ENCODE data around the gene CACNA1B. TPM values are rescaled to one million over a fixed set of nuclear protein-coding genes. Genes with fewer than 3 reads are reported as not detected.

CACNA1B gene
- total RNA-seq, 5 donors from 2014 or later (not counting 1 experiment from before 2014, with no cell fraction given) = 0.03 to 0.09 (median 0.03) TPM; not detected in 2

- Mint-ChIP-seq H3K9me3 (no peaks in the 10 kb centered on the region), H3K4me3 (no peak overlapping the region), H3K27ac (no peak overlapping the region), H3K4me1 (no peaks in the 10 kb centered on the region), H3K36me3 (no peaks in the 10 kb centered on the region), H3K27me3 (peaks cover 4 to 20% of the 10 kb centered on the region in 2 donors)
- no peaks in the 10 kb centered on the region for H3K4me1 ChIP-seq (ENCODE audit: control insufficient read depth in 1 of 2, extremely low read depth in 1 of 2, insufficient read depth in 2 of 2, low read length in 2 of 2)
- H3K27me3 ChIP-seq (replicated peaks in 1 of 2; ENCODE audit: control insufficient read depth in 2 of 2, extremely low read depth in 1 of 2, insufficient read depth in 2 of 2, low read length in 1 of 2) = peaks cover 0 to 62% of the 10 kb centered on the region in 2 experiments
- DNase-seq = peak in 1 of 35 experiments; percentile 18
- 77% methylated on average over 14 of the region's 14 CpGs for WGBS (ENCODE audit: insufficient coverage)
- no peak overlapping the region for H3K27ac ChIP-seq (ENCODE audit: low read length)
- ChIA-PET POLR2A (no interaction called here), CTCF (no interaction called here)
- H3K36me3 ChIP-seq (ENCODE audit: control insufficient read depth in 2 of 2, extremely low read depth in 1 of 2, insufficient read depth in 1 of 2, low read length in 1 of 2) = no peaks in the 10 kb centered on the region
- H3K4me3 ChIP-seq (ENCODE audit: control insufficient read depth in 1 of 2, extremely low read depth in 1 of 2, low read length in 1 of 2) = no peak overlapping the region
- no peak for ATAC-seq (replicated peaks in 1 of 4)
- H3K9me3 ChIP-seq = no peaks in the 10 kb centered on the region
Observed at GRCh38 chr9:138117101-138117750, 239.6 kb downstream of the CACNA1B start.

GRCh38 chr9:138117836-138118235 lies 240.3 kb downstream of the CACNA1B start:
- no peak overlapping the region for H3K27ac ChIP-seq (ENCODE audit: low read length)

GRCh38 chr9:138118601-138119071 lies 241.1 kb downstream of the CACNA1B start:
- WGBS (ENCODE audit: insufficient coverage) = 90% methylated on average over 14 of the region's 14 CpGs
- H3K4me3 Mint-ChIP-seq = no peak overlapping the region
- DNase-seq = peak in 1 of 35 experiments; percentile 22
- H3K27ac Mint-ChIP-seq = no peak overlapping the region
- Histone ChIP-seq H3K4me1 (ENCODE audit: control insufficient read depth in 1 of 2, extremely low read depth in 1 of 2, insufficient read depth in 2 of 2, low read length in 2 of 2) (no peaks in the 10 kb centered on the region), H3K36me3 (ENCODE audit: control insufficient read depth in 2 of 2, extremely low read depth in 1 of 2, insufficient read depth in 1 of 2, low read length in 1 of 2) (no peaks in the 10 kb centered on the region), H3K4me3 (ENCODE audit: control insufficient read depth in 1 of 2, extremely low read depth in 1 of 2, low read length in 1 of 2) (no peak overlapping the region), H3K9me3 (no peaks in the 10 kb centered on the region), H3K27ac (ENCODE audit: low read length) (no peak overlapping the region), H3K27me3 (replicated peaks in 1 of 2; ENCODE audit: control insufficient read depth in 2 of 2, extremely low read depth in 1 of 2, insufficient read depth in 2 of 2, low read length in 1 of 2) (peaks cover 0 to 70% of the 10 kb centered on the region in 2 experiments)
- ChIA-PET POLR2A (no interaction called here), CTCF (no interaction called here)
- H3K4me1 Mint-ChIP-seq = no peaks in the 10 kb centered on the region
- no peaks in the 10 kb centered on the region for H3K9me3 Mint-ChIP-seq
- peaks cover 4 to 20% of the 10 kb centered on the region in 2 donors for H3K27me3 Mint-ChIP-seq
- no peaks in the 10 kb centered on the region for H3K36me3 Mint-ChIP-seq
- no peak for ATAC-seq (replicated peaks in 1 of 4)

More at GRCh38 chr9:138117836-138118235, 240.3 kb downstream of the CACNA1B start:
- no peaks in the 10 kb centered on the region for H3K9me3 Mint-ChIP-seq
- POLR2A ChIA-PET = no interaction called here
- no peaks in the 10 kb centered on the region for H3K4me1 ChIP-seq (ENCODE audit: control insufficient read depth in 1 of 2, extremely low read depth in 1 of 2, insufficient read depth in 2 of 2, low read length in 2 of 2)
- H3K36me3 Mint-ChIP-seq = no peaks in the 10 kb centered on the region
- no peak overlapping the region for H3K27ac Mint-ChIP-seq
- WGBS (ENCODE audit: insufficient coverage) = 35% methylated on average over 4 of the region's 6 CpGs
- DNase-seq = no peak
- ATAC-seq (replicated peaks in 1 of 4) = no peak
- H3K36me3 ChIP-seq (ENCODE audit: control insufficient read depth in 2 of 2, extremely low read depth in 1 of 2, insufficient read depth in 1 of 2, low read length in 1 of 2) = no peaks in the 10 kb centered on the region
- H3K4me3 ChIP-seq (ENCODE audit: control insufficient read depth in 1 of 2, extremely low read depth in 1 of 2, low read length in 1 of 2) = no peak overlapping the region
- no peaks in the 10 kb centered on the region for H3K4me1 Mint-ChIP-seq
- H3K9me3 ChIP-seq = no peaks in the 10 kb centered on the region
- CTCF ChIA-PET = no interaction called here
- no peak overlapping the region for H3K4me3 Mint-ChIP-seq
- peaks cover 0 to 66% of the 10 kb centered on the region in 2 experiments for H3K27me3 ChIP-seq (replicated peaks in 1 of 2; ENCODE audit: control insufficient read depth in 2 of 2, extremely low read depth in 1 of 2, insufficient read depth in 2 of 2, low read length in 1 of 2)
- peaks cover 4 to 20% of the 10 kb centered on the region in 2 donors for H3K27me3 Mint-ChIP-seq

GRCh38 chr9:138119202-138120027 lies 241.8 kb downstream of the CACNA1B start:
- H3K27me3 Mint-ChIP-seq = peaks cover 4 to 18% of the 10 kb centered on the region in 2 donors
- H3K4me3 Mint-ChIP-seq = no peak overlapping the region
- H3K36me3 ChIP-seq (ENCODE audit: control insufficient read depth in 2 of 2, extremely low read depth in 1 of 2, insufficient read depth in 1 of 2, low read length in 1 of 2) = no peaks in the 10 kb centered on the region
- CTCF ChIA-PET = no interaction called here
- H3K4me1 Mint-ChIP-seq = no peaks in the 10 kb centered on the region
- peaks cover 0 to 65% of the 10 kb centered on the region in 2 experiments for H3K27me3 ChIP-seq (replicated peaks in 1 of 2; ENCODE audit: control insufficient read depth in 2 of 2, extremely low read depth in 1 of 2, insufficient read depth in 2 of 2, low read length in 1 of 2)
- no peak overlapping the region for H3K27ac Mint-ChIP-seq
- DNase-seq (no peak), ATAC-seq (replicated peaks in 1 of 4) (no peak)
- 83% methylated on average over 23 of the region's 25 CpGs for WGBS (ENCODE audit: insufficient coverage)
- no peaks in the 10 kb centered on the region for H3K9me3 Mint-ChIP-seq
- POLR2A ChIA-PET = no interaction called here
- no peak overlapping the region for H3K27ac ChIP-seq (ENCODE audit: low read length)
- no peaks in the 10 kb centered on the region for H3K36me3 Mint-ChIP-seq
- no peaks in the 10 kb centered on the region for H3K9me3 ChIP-seq
- H3K4me1 ChIP-seq (ENCODE audit: control insufficient read depth in 1 of 2, extremely low read depth in 1 of 2, insufficient read depth in 2 of 2, low read length in 2 of 2) = no peaks in the 10 kb centered on the region
- no peak overlapping the region for H3K4me3 ChIP-seq (ENCODE audit: control insufficient read depth in 1 of 2, extremely low read depth in 1 of 2, low read length in 1 of 2)

- H3K4me1 ChIP-seq (ENCODE audit: control insufficient read depth in 1 of 2, extremely low read depth in 1 of 2, insufficient read depth in 2 of 2, low read length in 2 of 2) = no peaks in the 10 kb centered on the region
- CTCF ChIA-PET = no interaction called here
- no peak overlapping the region for H3K4me3 ChIP-seq (ENCODE audit: control insufficient read depth in 1 of 2, extremely low read depth in 1 of 2, low read length in 1 of 2)
- POLR2A ChIA-PET = no interaction called here
- ATAC-seq (replicated peaks in 1 of 4) (no peak), DNase-seq (no peak)
- WGBS (ENCODE audit: insufficient coverage) = 83% methylated on average over 23 of the region's 23 CpGs
- no peaks in the 10 kb centered on the region for H3K9me3 Mint-ChIP-seq
- no peaks in the 10 kb centered on the region for H3K36me3 Mint-ChIP-seq
- peaks cover 0 to 63% of the 10 kb centered on the region in 2 experiments for H3K27me3 ChIP-seq (replicated peaks in 1 of 2; ENCODE audit: control insufficient read depth in 2 of 2, extremely low read depth in 1 of 2, insufficient read depth in 2 of 2, low read length in 1 of 2)
- no peak overlapping the region for H3K27ac Mint-ChIP-seq
- H3K36me3 ChIP-seq (ENCODE audit: control insufficient read depth in 2 of 2, extremely low read depth in 1 of 2, insufficient read depth in 1 of 2, low read length in 1 of 2) = no peaks in the 10 kb centered on the region
- H3K4me3 Mint-ChIP-seq = no peak overlapping the region
- H3K27me3 Mint-ChIP-seq = peaks cover 4 to 18% of the 10 kb centered on the region in 2 donors
- no peaks in the 10 kb centered on the region for H3K4me1 Mint-ChIP-seq
- H3K9me3 ChIP-seq = no peaks in the 10 kb centered on the region
- no peak overlapping the region for H3K27ac ChIP-seq (ENCODE audit: low read length)
Observed at GRCh38 chr9:138120072-138120471, 242.5 kb downstream of the CACNA1B start.

GRCh38 chr9:138120511-138121437 lies 243.2 kb downstream of the CACNA1B start:
- H3K9me3 ChIP-seq = no peaks in the 10 kb centered on the region
- H3K27me3 ChIP-seq (replicated peaks in 1 of 2; ENCODE audit: control insufficient read depth in 2 of 2, extremely low read depth in 1 of 2, insufficient read depth in 2 of 2, low read length in 1 of 2) = peaks cover 0 to 56% of the 10 kb centered on the region in 2 experiments
- H3K27me3 Mint-ChIP-seq = peaks cover 4 to 18% of the 10 kb centered on the region in 2 donors
- DNase-seq (no peak), ATAC-seq (replicated peaks in 1 of 4) (no peak)
- no peaks in the 10 kb centered on the region for H3K9me3 Mint-ChIP-seq
- H3K36me3 Mint-ChIP-seq = no peaks in the 10 kb centered on the region
- ChIA-PET POLR2A (no interaction called here), CTCF (no interaction called here)
- no peaks in the 10 kb centered on the region for H3K4me1 Mint-ChIP-seq
- H3K36me3 ChIP-seq (ENCODE audit: control insufficient read depth in 2 of 2, extremely low read depth in 1 of 2, insufficient read depth in 1 of 2, low read length in 1 of 2) = no peaks in the 10 kb centered on the region
- H3K4me1 ChIP-seq (ENCODE audit: control insufficient read depth in 1 of 2, extremely low read depth in 1 of 2, insufficient read depth in 2 of 2, low read length in 2 of 2) = no peaks in the 10 kb centered on the region
- no peak overlapping the region for H3K27ac ChIP-seq (ENCODE audit: low read length)
- WGBS (ENCODE audit: insufficient coverage) = 82% methylated on average over 16 of the region's 36 CpGs
- no peak overlapping the region for H3K4me3 Mint-ChIP-seq
- no peak overlapping the region for H3K4me3 ChIP-seq (ENCODE audit: control insufficient read depth in 1 of 2, extremely low read depth in 1 of 2, low read length in 1 of 2)
- no peak overlapping the region for H3K27ac Mint-ChIP-seq

Measured in T-cell (primary cell).